HG02885 (cell line): ENCODE measurements around the gene C16orf90.
A peak's percentile ranks its signal among the peaks of the same experiment; 100 is the strongest.
"Not testable (repeated sequence)": the region's sequence is repeated elsewhere in the genome, so short reads cannot be mapped to it uniquely, and the experiment has no call there.

Source experiments
- ATAC-seq: cut with Tn5 transposase; IDR thresholded peaks from one replicate; pipeline ENCODE4 v1.9.1; 2021; ENCODE audit warnings: mild to moderate bottlenecking; ENCODE audit not compliant: unreplicated experiment, poor library complexity

The C16orf90 gene

GRCh38 chr16:3513892-3514583 lies 18.7 kb upstream of the C16orf90 start:
- no peak for ATAC-seq

- ATAC-seq = no peak
Measured at GRCh38 chr16:3511286-3512180, 16.2 kb upstream of the C16orf90 start.

- ATAC-seq = no peak
Measured at GRCh38 chr16:3510416-3510815, 15.1 kb upstream of the C16orf90 start.

DNA sequence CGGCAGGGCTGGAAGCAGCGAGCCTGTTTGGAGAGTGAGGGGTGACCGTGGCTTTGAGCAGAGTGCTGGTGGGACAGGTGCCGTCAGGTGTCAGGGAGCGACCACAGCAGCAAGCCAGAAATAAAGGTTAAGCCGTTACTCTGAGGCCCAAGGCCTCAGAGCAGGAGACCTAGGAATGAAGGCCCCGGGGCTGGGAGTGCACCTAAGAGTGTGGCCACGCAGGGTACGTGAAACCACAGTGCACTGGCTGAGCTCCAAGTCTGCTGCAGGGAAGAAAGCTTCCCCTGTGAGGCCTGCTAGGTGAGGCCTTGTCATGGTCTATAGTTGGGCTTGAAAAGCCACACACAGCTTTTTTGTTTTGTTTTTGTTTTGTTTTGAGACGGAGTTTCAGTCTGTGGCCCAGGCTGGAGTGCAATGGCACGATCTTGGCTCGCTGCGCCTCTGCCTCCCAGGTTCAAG lies 14.2 kb upstream of the C16orf90 start:
- peak; percentile 74 for ATAC-seq

DNA sequence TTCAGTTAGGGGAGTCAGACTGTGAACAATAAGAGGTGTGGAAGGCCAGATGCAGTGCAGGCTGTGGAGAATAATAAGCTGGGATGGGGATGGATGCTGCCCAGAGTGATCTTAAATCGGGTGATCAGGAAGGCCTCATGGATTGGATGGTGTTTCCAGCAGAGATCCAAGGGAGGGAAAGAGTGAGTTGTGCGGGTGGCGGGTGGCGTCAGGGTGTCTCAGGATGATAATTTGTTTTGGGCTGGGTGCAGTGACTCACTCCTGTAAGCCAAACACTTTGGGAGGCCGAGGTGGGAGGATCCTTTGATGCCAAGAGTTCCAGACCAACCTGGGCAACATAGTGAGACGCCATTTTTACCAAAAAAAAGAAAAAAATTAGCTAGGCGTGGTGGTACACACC lies 13.4 kb upstream of the C16orf90 start:
- no peak for ATAC-seq

- no peak for ATAC-seq
Measured at GRCh38 chr16:3503523-3503922, 8.2 kb upstream of the C16orf90 start.

DNA sequence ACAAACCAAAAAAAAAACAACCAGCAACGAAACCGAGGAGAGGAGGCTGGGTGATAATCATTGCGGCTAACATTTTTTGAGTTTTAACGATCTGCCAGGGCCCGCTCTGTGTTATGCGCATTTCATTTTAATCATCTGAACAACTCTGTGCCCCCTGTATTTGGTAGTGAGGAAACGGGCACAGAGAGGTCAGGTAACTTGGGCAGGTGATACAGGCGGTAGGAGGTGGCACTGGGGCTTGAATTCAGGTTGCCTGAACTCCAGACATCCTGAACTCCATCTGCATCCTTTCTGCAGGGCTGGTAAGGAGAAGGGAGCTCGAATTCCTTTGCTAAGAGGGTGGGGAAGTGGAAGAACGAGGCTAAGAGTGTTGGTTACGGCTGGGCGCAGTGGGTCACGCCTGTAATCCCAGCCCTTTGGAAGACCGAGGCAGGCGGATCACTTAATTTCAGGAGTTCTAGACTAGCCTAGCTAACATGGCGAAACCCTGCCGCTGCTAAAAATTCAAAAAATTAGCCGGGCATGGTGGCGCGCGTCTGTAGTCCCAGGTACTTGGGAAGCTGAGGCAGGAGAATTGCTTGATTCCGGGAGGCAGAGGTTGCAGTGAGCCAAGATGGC lies 6.6 kb upstream of the C16orf90 start:
- ATAC-seq = no peak

GRCh38 chr16:3501412-3501761 lies 6.1 kb upstream of the C16orf90 start:
- ATAC-seq = not testable (repeated sequence)

DNA sequence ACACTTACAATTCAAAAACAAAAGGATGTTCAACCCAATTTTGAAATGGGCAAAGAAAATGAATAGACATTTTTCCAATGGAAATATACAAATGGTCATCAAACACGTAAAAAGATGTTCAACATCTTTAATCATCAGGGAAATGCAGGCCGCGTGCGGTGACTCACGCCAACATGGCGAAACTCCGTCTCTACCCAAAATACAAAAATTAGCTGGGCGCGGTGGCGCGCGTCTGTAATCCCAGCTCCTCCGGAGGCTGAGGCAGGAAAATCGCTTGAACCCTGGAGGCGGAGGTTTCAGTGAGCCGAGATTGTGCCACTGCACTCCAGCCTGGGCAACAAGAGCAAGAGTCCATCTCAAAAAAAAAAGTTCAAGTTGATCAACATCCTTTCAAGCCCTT lies 3.7 kb upstream of the C16orf90 start:
- no peak for ATAC-seq

- ATAC-seq = no peak
Measured at GRCh38 chr16:3497771-3498170, 2.5 kb upstream of the C16orf90 start.

DNA sequence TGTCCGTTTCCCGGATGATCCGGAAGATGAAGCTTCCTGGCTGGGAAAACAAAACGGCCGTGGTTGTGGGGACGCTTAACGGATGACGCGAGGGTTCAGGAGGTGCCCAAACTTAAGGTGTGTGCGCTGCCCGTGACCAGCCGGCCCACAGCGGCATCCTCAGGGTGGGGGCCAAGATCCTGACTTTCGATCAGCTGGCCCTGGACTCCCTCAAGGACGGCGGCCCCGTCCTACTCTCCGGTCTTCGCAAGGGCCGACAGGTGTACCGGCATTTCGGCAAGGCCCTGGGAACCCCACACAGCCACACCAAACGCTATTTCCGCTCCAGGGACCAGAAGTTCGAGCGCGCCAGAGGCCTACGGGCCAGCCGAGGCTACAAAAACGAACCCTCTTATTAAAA lies 1.1 kb upstream of the C16orf90 start:
- no peak for ATAC-seq

DNA sequence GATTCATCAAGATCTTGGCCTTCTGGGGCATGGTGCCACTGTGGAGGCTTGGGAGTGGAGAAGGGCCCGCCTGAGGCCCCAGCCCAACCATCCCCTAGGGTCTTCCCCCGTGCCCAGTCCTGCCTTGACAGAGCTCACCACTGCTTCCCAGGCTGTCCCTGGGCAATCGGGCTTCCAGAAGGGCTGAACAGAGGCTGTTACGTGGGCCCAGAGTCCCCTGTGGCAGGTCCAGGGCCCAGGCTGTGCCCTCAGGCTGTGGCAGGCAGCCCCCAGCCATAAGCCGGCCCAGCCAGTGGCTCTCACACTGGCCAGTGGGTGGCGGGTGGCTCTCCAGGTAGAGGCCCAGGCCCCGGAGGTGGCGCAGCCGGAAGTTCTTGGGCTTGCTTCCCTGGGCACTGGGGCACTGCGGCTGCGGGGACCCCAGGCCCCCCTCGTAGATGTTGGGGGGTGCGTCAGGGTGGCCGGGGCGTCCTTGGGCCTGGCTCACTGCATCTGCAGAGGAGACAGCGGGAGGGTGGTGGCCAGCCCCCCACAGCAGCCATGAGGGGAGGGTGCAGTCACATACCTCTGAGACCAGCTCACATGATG lies 809 bp downstream of the C16orf90 start:
- no peak for ATAC-seq

DNA sequence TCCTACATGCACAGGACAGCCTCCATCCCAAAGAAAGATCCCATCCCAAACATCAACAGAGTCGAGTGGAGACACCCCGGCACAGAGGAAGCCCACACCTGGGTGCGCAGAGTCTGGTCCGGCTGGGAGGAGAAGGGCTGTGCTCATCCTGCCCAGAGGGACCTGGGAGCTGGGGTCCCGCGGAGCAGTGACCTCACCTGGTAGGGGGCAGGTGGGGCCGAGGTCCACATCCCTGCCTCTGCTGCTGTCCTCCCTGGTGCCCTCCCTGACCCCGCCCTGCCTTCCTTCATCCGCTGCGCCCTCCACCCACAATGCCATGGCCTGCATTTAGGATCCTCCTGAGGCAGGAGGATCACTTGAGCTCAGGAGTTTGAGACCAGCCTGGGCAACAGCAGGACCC lies 2.9 kb downstream of the C16orf90 start:
- ATAC-seq = no peak

DNA sequence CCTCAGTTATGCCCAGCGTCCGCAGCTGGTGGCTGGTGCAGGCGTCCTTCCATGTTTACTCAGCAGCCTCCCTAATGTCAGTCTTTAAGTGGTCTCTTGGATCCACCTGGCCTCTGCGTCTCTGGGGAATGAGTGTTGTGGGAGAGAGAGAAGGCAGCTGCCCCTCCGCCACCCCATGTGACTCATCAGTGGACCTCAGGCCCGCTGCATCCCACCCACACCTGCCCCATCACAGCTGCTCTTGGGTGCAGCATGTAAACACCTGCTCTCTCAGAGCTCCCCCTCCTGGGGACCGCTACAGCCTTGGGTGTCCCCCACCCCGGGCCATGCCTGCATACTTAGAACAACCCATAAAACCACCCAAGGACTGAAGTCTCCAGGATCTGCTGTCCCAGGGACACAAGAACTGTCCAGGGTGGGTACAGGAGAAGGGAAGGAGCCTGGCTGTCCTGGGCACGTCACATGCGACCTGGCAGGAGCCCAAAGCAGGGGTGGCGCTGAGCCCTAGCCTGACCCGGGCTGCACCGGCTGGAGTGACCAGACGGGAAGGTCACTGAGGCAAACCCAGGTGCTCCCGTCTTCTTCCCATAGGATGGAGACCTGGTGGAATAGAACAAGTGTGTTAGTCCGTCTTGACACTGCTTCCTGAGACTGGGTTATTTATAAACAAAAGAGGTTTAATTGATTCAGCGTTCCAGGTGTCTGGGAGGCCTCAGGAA lies 4.2 kb downstream of the C16orf90 start:
- no peak for ATAC-seq

DNA sequence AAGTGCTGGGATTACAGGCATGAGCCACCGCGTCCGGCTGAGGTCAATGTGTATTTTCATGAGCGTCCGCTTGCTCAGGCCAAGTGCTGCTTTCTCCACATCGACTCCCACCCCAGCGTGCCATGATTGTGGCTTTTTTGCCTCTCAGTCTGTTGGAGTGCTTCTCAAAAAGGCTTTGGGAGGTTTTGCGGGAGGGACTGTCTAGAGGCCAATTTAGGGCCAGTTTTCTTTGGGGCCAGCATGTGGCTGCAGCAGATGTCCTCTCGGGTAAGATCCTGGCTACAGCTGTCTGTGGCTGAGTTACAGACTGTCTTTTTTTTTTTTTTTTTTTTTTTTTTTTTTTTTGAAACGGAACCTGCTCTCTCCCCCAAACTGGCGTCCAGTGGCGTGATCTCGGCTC lies 6.5 kb downstream of the C16orf90 start:
- no peak for ATAC-seq

DNA sequence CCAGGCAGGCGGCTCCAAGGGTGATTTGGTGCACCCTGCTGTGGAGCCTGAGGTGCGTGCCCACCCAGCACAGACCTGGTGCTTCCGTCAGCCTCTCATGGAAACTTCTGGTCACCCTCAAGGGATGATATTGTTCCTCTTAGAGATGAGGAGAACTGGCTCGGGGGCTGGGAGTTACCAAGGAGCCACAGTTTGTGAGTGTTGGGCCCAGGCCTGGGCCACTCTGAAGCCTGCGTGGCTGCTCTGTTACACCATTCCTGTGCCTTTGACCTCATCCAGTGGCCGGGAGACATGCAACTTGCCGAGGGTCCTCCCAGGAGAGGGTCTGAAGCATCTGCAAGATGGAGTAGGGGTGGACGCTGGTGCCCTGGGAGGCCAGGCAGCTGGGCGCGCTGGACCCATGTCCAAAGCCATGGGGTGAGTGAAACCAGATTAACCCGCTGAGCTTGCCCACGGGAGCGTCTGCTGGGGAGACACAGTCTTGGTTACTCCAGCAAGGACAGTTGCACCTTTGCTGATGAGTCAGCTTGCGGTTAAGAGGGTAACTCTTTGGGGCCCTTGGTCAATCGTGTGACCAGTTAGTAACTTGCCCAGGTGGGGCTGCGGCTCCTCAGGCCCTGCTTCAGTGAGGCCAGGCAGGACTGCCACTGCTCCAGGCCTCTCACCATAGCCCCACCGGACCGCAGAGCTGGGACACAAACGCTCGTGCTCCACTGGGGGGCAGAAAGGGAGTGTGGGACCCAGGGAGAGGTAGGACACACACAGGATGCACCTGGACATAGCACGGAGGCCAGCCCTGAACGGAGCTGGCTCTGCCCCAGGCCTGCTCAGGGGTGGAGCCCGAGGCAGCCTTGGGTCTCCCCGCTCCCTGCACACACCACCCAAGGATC lies 7.5 kb downstream of the C16orf90 start:
- ATAC-seq = no peak

DNA sequence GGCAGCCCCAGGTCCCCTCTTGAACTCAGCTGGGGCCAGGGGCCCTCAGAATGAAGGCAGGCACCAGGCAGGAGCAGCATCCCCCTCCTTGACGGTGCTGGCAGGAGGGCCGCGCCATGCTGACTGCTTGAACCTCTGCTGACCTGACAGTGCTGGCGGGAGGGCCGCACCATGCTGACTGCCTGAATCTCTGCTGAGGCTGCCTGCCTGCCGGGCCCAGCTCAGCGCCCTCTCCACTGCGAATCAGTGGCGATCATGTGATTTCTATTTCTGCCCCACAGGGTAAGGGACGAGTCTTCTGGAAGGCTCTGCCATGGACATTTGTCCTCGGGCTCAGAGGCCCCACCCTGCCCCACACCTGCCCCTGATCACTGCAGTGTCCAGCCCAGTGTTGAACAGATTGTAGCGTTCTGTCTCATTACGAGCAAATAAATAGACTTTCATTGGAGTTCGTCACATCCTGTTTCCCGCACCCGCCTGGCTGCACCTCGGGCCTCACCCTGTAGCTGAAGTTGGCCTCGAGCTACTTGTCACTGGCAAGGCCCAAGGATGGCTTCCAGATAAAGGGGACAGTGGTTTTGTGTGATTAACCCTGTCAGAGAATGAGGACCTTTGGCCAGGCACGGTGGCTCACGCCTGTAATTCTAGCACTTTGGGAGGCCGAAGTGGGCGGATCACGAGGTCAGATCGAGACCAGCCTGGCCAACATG lies 8.6 kb downstream of the C16orf90 start:
- ATAC-seq = no peak

DNA sequence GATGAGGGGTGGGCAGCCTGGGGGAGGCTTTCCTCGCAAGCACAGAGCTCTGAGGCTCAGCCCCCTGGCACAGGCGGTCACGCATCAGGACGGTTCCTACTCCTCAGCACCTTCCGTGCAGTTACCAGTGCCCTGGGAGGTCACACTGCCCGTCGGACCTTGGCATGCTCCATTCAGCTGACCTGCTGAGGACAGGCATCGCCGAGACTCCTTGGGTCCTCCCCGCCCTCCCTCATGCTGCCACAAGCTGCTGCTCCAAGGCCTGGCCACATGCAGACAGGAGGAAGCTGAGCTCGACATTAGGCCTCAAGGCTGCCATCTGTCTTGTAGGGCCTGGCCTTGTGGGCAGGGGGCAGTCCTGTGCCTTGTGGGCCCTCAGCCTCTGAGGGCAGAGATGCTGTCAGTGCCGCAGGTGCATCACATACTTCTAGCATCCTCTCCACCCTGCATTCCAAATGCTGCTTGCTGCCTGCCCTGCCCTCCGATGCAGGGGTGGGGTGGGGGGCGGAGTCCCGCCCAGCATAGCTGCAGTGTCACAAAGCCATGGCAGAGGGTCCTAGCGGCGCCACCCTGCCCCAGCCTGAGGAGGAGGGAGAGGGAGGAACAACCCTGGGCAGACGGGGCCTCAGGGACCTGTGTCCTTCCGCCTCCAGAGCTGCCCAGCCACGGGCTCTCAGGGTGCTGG lies 9.3 kb downstream of the C16orf90 start:
- ATAC-seq = no peak
